GM19468 (cell line): Measurements from ENCODE around the gene ZHX3.

Experiments used
- ATAC-seq: cut with Tn5 transposase; IDR thresholded peaks from one replicate; pipeline ENCODE4 v1.9.1; 2021; ENCODE audit warnings: mild to moderate bottlenecking, moderate library complexity, moderate number of reproducible peaks; ENCODE audit not compliant: unreplicated experiment; ENCODE audit errors: extremely low read depth

The ZHX3 gene

DNA sequence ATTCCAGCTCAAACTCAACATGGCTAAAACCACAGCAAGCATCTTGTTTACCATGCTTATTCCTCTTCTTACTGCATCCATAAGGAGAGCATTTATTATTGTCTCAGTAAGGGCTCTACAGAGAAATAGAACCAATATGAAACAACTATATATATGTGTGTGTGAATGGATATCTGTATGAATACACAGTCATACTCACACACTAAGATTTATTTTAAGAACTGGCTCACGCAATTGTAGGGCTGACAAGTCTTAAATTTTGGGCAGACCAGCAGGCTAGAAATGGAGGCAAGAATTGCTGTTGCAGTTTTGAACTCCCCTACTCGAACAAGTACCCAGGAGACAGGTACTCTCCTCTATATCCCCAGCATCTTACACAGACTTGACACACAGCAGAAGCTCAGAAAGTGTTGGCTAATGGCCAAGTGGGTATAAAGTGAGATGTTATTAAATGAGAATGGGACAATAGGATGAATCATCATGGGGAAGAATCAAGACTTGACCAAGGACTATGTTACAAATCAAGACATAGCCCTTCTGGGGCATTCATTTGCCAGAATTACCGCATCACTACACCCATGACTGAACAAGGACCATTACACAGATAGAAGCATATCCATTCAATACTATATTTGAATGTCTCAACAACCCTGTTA lies 13.0 kb downstream of the ZHX3 start:
- ATAC-seq: no peak

DNA sequence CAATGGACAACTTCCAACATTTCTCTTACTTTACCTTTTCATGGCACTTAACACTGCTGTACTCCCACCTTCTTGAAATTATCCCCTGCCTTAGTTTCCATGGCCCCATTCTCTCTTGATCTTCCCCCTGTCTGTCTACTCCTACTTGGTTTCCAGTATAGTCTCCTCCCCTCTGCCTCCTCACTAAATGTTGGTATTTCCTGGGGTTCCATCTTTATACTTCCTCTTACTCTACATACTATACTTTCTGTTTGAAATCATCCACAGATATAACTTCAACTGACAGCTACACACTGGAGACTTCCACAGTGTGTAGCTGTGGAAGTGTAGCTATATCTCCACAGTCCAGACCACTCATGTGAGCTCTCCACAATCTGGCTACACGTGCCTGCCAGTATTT lies 13.5 kb downstream of the ZHX3 start:
- ATAC-seq: no peak

DNA sequence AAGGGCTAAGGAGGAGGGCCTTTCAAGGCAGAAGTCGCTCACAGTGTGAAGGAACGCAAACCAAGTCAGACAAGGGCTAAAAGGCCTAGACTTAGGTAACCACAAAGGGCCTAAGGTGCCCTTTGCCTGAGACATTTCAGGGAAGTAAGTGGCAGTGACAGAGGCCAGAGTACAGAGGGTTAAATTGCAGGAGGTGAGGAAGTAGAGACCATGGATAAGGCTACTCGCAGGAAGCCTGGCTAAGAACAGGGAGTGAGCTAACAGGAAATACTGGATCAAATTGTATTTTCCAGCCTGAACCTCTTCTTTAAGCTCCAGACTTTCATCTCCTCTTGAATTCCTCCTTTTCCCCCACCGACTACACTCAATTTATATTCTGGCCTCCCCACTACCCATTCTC lies 16.6 kb downstream of the ZHX3 start:
- ATAC-seq: no peak

DNA sequence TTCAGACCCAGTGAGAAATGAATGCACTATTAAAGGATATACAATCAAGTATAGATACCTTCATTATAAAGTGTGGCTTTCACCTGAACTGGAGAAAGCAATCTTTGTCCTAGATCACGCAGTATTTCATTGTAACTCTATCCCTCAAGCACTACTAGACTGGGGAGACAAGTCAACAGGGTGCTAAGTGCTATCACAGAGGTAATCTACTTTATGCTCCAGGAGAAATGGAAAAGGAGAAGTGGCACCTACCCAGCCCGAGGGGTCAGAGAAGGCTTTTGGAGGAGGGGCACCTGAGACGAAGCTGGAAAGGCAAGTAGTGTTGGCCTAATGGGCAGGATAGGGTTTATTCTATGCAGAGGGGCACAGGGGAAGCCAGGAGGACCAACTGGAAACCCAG lies 17.1 kb downstream of the ZHX3 start:
- no peak for ATAC-seq

DNA sequence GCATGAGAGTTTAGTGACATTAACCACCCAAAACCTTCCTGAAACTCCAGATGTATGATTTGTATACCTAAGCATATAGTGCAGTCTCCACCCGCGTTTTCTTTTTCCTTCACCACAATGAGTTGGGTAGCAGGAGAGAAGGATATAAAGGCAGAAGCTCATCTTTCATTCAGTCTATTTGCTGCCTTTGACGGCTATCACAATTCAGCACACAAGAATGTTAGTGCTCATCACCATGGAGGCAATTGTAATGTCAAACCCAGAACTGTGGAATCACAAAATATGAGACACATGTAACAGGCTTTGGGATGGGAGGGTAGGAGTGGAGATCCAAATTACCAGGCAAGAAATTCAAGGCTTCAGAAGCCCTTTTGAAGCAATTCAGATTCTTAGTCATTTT lies 17.6 kb downstream of the ZHX3 start:
- no peak for ATAC-seq

- no peak for ATAC-seq
These were observed 24.1 kb downstream of the ZHX3 start for GRCh38 chr20:41293269-41294037.

GRCh38 chr20:41290804-41291389 lies 26.6 kb downstream of the ZHX3 start:
- no peak for ATAC-seq

GRCh38 chr20:41287327-41287726 lies 30.2 kb downstream of the ZHX3 start:
- no peak for ATAC-seq

- no peak for ATAC-seq
These were observed 31.2 kb downstream of the ZHX3 start for GRCh38 chr20:41286240-41286851.

GRCh38 chr20:41279546-41280225 lies 37.8 kb downstream of the ZHX3 start:
- ATAC-seq: no peak

- ATAC-seq: no peak
These were observed 38.6 kb downstream of the ZHX3 start for GRCh38 chr20:41278936-41279335.

DNA sequence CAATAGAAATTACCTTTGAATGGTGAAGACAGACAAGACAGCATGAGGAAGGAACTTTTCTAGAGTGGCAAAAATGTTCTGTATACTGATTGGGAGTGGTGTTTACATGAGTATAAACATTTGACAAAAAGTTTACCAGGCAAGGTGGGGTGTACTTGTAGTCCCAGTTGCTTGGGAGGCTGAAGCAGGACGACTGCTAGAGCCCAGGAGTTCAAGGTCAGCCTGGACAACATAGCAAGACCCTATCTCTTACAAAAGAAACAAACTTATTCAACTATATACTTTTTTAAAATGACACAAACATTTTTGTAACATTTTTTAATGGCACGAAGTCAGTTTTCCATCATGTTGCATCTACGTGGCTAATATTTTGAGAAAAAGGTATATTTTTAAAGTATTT lies 40.5 kb downstream of the ZHX3 start:
- no peak for ATAC-seq

DNA sequence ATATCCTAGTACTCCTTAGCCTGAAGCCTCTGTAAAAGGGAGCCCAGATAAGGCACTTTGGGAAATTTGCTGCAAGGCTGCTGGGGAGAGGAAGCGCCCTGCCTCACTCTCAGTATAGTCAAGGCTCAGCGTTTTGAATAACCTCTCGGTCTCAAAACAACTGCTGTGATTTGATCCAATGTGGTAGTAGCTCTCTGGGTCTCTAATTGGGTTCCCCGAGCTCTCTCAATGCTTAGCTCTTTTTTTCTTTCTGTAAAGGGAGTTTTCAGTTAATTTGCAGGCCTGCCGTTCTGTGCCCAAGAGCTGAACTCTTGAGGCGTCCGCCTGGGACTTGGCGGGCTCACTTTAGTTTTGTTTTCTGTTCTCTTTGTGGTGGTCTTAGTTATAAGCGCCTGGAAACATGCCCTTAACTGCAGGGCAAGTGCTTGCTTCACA lies 41.2 kb downstream of the ZHX3 start:
- ATAC-seq: no peak

- no peak for ATAC-seq
These were observed 42.2 kb downstream of the ZHX3 start for GRCh38 chr20:41275301-41275731.

- no peak for ATAC-seq
These were observed 43.4 kb downstream of the ZHX3 start for GRCh38 chr20:41274152-41274551.

GRCh38 chr20:41273445-41273844 lies 44.1 kb downstream of the ZHX3 start:
- no peak for ATAC-seq

DNA sequence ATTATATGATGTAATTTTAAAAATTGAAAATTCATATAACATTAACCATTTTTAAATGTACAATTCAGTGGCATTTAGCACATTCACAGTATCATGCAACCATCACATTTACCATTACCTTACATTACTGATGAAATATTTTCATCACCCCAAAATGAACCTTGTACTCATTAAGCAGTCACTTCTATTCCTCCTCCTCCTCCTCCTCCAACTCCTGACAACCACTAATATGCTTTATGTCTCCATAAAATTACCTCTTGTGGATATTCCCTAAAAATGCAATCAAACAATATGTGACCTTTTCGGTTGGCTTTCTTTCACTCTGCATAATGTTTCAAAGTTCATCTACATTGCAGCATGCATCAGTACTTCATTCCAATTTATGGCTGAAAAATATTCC lies 45.2 kb downstream of the ZHX3 start:
- no peak for ATAC-seq

DNA sequence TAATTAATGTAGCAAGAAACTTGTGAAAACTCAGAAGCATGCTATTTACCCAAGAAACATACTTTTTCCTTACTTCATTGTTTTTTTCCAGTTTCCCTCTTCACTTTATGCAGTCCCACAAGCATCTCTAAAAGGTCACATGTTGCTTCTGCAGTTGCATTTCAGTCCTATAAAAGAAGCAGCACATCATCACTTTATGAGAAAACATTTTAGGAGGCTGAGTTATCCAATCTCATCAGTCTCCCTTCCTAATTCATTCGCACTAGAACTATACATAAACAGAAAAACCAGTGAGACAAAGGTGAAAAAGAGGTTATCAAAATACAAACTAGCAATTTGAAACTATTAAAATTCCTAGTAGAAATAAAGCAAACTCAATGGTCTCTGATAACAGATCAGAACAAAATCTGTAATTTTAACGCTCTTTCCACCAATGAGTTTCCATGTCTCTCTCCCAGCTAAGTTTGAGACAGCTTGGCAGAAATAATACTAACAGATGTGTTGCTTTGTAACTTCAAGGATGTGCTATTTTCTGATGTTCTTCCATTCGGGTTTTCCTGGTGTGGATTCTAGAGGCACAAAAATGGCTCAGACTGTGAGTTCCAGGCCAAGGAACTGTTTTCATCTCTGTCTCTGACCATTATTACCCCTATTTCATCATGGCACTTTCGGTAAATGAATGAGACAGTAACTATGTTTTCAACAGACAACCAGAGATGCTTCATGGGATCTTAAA lies 48.4 kb downstream of the ZHX3 start:
- no peak for ATAC-seq

DNA sequence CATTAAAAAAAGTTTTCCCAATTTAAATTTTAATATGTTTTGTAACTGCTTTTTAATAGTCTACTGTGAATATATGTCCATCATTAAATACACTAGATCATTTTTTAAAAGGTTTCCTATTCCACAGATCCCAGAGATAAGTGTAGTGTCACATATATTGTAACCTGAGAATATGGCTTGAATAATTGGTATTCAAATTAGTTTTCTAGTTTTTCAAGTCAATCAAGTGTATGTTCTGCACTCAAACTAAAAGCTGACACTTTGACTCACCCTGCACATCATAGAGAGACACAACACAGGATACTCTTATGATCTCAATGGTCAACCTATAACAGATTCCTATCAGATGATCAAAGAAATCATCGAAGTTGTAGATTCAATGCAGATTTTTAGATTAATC lies 49.1 kb downstream of the ZHX3 start:
- ATAC-seq: no peak

DNA sequence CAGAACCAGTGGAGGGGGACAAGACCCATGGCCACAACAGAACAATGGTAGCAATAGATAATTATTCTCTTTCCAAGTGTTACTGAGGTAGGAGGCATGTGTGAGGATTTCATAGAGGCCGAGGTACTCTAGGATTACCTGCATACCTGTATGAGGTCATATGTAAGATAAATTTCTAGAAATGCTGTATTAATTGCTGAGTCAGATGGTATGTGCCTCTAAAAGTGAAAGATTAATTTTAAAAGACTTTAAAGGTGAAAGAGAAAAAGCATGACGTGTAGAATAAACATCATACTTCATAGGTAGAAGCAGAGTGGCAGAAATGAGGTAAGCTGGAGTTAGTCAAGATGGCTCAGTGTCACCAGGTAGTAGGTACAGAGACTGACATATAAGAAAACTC lies 51.6 kb downstream of the ZHX3 start:
- ATAC-seq: no peak
